DMS53 treated with DMSO at 0.1 percent for 48 hours (cell line): ENCODE results near the gene EFNB3.
A peak's percentile ranks its signal among the peaks of the same experiment; 100 is the strongest.

Experiments
- DNase-seq: peaks from one replicate; lab custom pipeline; 2025; ENCODE audit not compliant: unreplicated experiment; lab: John Stamatoyannopoulos, UW

The EFNB3 gene

DNA sequence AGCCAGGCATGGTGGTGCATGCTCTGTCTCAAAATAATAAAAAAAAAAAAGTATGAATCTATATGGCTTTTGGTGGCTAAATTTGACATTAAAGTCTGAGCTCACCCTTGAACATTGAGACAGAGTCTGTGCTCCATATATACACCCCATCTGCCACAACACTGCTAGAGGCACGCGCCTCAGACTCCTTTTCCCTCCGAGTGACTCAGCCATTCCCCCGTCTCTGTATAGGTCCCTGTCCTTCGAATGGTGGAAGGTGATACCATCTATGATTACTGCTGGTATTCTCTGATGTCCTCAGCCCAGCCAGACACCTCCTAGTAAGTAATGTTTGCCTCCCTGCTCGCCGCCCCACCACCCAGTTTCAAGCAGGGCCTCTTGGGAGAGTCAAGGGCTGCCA lies 4.5 kb upstream of the EFNB3 start:
- no peak for DNase-seq

DNA sequence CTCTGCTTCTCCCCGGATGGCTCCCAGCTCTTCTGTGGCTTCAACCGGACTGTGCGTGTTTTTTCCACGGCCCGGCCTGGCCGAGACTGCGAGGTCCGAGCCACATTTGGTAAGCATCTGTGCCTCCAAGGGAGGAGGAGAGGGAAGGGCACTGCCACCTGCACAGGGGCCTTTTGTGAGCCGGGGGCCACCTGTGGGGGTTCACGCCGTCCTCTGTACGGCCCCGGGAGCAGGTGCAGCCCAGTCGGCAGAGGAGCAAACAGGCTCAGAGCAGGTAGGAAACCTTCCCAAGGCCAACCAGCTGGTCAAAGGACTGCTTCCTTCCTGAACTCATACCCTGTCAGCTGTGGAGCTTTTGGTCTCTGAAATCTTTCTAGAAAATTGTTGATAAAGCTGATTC lies 3.3 kb upstream of the EFNB3 start:
- DNase-seq: no peak

DNA sequence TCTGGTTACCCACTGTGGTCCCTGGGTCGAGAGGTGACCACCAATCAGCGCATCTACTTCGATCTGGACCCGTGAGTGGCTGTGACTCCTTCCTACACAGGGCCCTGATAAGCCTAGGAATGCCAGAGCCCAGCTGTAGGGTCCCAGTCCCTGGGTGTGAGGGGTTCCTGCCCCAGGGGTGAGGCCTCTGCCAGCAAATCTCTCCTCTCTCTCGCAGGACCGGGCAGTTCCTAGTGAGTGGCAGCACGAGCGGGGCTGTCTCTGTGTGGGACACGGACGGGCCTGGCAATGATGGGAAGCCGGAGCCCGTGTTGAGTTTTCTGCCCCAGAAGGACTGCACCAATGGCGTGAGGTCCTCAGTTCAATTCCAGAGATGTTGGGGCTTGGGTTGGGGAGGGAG lies 2.2 kb upstream of the EFNB3 start:
- DNase-seq: no peak

DNA sequence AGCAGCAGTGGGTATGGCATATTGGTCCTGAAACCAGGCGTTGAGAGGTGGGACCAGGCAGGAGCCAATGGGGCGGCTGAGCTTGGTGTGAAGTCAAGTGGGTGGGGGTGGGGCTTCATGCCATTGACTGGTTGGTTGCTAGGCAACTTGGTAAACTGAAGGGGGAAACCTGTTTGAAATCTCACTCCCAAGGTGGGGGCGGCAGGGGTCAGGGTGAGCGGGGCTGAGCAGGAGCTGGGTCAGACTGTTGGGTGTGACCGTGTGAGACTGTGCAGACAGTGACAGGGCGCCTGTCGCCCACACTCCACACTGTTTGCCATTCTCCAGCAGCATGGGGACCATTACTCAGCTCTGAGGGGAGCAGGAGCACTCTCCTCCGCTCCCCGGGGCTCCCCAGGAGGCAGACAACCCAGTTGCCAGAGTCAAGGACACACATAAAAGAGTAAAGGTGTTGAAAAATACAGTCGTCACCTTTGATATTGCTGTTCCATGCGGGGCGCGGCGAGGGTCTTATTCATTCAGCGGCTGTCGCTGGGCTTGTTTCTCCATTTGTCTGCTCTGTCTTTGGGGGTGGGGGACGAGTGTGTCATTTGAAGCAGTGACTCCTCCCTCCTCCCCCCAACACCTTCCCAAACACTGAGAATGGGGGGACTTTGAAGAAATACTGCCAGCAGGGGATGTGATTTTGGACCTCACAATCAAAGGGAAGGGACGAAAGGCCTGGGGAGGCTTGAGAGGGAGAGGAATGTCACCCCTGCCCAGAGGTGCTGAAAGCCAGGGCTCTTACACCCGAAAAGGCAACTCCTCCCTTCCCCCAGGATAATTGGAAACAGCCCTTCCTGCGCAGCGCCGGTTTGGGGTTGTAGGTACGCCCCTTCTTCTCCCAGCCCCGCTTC lies 1.2 kb upstream of the EFNB3 start:
- DNase-seq: no peak

DNA sequence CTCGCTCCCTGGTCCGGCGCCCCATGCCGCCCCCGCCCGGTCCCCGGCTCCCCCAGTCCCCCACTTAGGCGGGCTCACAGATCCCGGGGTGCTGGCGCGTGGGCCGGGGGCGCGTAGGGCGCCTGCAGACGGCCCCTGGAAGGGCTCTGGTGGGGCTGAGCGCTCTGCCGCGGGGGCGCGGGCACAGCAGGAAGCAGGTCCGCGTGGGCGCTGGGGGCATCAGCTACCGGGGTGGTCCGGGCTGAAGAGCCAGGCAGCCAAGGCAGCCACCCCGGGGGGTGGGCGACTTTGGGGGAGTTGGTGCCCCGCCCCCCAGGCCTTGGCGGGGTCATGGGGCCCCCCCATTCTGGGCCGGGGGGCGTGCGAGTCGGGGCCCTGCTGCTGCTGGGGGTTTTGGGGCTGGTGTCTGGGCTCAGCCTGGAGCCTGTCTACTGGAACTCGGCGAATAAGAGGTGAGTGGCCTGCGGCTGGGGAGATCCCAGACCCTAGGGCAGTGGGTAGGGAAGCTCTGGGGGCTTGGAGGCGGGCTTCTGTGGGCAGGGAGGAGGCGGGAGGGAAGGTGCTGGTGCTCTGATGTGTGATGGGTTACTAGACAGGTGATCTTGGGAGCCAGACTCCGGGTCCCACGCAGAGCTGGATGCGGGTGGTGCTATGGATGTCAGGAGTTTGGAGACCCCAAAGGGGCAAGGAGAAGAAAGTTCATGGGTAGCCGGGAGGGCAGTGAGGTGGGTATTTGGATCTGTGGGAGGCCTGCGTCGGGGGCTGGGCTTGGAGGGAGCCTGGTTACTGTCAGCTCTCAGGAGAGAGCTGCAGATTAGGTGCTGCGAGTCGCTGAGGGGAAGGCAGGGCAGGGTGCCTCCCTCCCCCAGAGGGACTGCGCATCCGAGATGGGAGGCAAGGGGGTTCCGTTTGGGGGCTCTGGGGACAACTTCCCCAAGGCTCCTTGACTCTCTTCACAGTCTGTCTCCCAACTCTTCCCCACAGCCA lies 560 bp downstream of the EFNB3 start:
- no peak for DNase-seq

DNA sequence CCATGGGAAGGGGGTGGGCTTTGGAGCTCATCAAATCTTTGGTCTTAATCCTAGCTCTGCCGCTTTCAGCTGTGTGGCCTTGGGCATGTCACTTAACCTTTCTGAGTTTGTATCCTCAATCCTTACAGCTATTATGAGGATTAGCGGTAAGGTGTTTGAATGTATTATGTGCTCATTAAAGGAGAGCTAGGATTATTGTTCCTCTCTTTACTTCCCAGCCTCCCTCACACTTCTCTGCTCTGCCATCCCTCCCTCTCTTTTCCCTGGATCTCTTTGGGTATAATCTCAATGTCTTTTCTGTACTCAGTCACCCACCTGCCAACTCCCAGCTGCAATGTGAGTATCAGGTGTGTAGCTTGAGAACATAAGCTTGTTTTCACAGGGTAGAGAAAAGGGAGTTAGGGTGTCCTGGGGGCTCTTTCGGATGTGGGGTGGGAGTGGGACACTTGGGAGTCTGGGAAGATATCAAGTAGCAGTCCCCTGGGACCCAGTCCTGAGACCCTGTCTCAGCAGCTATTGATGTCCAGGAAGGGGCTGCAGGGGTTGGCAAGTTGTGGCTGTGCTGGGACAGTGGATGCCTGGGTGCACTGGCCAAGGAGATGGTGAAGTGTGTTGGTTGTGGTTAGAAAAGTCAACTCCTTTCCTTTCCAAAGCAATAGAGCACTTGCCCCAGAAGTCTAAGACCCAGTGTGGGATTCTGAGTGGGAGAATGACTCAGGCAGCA lies 1.8 kb downstream of the EFNB3 start:
- DNase-seq: no peak

DNA sequence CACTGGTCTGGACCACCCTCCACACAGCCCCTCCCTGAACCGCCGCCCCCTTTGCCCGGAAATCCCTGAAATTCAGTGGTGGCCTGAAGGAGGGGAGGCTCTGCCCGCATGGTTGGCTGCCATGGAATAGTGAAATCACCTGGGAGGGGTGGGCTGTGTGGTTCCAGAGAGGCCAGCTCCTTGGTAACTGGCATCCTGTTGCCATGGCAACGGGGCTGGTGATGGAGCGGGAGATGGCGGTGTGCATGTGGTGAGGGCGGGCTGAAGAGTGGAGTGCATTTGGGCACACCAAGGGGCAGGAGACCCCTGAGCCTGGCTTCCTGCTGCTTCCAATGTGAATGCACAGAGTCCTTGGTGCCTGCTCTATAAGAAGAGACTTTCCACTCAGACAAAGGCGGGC lies 2.4 kb downstream of the EFNB3 start:
- DNase-seq: no peak

DNA sequence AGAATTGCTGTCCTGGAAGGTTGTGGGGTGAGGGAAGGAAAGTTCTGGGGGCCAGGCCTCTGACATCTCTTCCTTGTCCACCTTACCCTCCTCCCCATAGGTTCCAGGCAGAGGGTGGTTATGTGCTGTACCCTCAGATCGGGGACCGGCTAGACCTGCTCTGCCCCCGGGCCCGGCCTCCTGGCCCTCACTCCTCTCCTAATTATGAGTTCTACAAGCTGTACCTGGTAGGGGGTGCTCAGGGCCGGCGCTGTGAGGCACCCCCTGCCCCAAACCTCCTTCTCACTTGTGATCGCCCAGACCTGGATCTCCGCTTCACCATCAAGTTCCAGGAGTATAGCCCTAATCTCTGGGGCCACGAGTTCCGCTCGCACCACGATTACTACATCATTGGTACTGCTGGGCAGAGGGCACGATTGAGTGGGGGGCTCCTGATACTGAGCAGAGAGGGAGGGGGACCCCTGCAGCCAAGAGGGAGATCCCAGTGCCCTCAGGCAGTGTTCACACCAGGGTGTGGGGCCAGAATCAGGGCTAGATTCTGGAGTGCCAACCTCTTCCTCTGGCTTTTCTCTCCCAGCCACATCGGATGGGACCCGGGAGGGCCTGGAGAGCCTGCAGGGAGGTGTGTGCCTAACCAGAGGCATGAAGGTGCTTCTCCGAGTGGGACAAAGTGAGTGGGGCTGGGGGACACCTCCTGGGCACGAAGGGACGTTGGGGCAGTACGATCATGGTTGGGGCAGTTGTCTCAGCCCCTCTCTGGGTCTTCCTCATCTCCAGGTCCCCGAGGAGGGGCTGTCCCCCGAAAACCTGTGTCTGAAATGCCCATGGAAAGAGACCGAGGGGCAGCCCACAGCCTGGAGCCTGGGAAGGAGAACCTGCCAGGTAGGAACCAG lies 3.1 kb downstream of the EFNB3 start:
- DNase-seq: no peak

DNA sequence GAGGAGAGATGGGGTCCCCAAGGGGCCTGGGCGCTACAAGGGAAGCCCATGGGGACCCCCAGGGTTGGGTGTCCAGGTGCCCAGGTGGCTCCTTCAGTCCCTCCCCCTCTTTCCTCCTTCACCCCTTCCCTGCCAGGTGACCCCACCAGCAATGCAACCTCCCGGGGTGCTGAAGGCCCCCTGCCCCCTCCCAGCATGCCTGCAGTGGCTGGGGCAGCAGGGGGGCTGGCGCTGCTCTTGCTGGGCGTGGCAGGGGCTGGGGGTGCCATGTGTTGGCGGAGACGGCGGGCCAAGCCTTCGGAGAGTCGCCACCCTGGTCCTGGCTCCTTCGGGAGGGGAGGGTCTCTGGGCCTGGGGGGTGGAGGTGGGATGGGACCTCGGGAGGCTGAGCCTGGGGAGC lies 4.0 kb downstream of the EFNB3 start:
- no peak for DNase-seq

DNA sequence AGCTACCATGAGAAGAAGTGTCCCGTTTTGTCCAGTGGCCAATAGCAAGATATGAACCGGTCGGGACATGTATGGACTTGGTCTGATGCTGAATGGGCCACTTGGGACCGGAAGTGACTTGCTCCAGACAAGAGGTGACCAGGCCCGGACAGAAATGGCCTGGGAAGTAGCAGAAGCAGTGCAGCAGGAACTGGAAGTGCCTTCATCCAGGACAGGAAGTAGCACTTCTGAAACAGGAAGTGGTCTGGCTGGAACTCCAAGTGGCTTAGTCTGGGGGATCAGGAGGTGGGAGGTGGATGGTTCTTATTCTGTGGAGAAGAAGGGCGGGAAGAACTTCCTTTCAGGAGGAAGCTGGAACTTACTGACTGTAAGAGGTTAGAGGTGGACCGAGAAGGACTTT lies 5.3 kb downstream of the EFNB3 start:
- DNase-seq: no peak

DNA sequence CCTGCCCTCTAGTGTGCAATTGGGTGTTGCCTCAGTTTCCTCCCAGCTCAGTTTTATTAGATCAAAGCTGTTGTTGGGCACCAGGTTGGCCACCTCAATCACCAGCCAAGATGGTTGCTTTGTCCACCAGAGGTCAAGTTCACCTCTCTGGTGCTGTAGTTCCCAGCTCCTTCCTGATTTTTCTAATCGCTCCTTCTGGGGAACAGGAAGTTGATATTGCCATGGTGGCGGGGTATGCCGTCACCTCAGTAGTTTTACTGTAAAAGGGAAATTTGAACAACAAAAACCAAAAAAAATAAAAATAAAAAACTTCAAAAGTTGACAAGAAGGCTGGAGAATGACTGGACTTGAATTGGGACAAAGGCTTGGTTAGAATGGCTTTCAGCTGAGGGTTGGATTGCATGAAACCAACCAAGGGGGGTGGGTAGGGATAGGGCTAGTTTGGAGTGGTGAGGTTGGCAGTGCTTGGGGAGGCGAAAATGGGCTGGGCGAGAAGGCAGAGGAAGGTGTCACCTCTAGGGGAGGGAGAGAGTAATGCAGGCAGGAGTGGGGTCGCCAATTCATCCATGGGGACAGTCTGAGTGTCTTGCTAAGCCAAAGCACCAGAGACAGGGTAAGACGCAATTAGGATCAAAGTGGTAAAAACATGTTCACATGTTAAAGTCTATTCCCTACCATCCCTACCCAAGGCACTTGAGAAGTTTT lies 6.2 kb downstream of the EFNB3 start:
- no peak for DNase-seq

DNA sequence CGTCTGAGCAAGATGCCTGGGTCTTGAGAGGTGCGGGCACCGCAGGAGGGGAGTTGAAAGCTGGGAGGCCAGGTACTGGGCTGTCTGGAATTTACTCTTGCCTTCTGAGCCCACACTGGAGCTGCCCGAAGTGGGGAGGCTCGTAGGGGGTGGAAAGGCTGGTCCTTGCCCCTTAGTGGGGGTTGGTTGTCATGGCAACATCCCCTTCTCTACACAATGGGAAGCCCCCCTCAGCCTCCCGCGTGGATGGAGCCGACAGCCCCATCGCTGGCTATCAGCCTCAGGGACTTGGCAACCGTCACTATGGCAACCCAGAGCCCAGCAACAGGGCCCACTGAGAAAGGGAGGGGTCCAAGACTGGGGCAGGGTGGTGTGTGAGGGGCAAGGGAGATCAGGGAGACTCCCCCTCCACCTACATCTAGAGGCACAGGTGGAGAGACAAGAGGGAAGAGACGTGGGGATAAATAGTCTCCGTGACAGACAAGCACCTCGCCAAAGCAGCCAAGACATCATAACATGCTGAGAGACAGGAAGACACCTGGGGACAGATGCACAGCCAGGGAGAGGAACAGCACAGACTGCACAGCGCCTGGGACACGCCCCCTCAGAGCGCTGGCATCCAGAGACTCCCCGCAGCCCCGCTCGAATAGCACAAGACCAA lies 7.2 kb downstream of the EFNB3 start:
- peak; percentile 17 for DNase-seq

DNA sequence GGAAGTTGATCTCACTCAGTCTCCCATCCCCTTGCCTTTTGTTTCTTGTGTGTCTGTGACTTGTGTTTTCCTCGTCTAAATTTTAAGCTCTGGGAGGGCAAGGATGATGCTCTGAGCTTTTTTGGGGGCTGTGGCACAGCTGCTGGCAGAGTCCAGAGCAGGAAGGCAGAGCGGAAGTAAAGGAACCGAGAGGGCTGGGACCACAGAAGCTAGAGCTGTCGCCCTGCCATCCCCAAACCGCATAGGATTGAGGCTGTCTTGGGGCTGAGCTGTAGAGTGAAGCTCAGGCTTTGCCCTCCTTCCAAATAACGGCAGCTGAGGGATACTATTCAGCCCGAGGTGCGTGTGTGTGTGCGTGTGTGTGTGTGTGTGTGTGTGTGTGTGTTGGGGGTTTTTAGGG lies 8.8 kb downstream of the EFNB3 start:
- no peak for DNase-seq

DNA sequence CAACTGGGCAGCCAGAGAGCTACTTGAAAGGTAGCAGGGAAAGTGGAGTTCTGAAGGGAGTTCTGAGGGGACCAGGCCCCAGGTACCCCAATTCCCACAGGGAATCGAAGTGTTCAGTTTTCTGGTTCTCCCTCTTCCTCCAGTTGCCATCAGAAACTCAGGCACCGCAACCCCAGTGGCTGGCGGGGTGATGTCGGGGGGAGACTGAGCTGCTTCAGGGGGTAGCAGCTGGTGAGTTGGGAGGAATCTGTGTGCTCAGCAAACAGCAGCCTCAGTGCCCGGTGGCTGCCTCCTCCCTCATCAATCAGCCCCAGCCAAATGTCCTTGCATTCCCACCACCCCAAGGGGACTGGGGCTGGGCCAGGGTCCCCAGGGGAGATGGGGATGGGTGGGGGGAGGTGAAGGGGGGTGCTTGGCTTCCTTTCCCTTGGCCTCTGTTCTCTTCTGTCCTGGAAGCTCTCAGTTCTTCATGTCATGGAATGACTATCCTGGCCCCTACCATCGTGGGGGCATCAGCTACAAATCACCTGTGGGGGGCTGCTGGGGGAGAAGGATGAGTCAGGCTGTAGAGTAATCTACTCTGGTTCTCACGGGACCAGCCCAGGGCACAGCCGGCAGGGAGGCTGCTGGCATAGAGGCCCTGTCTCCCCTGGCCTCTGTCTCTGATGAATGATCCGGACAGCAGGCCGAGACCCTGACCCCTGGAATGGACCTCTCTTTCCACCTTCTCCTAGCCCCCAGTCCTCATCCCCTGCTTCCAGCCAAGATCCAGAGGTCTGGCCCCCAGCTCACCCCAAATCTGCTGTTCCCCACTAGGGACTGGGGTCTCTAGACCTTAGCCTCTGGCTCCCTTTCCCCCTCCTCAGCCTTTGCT lies 10.0 kb downstream of the EFNB3 start:
- no peak for DNase-seq

DNA sequence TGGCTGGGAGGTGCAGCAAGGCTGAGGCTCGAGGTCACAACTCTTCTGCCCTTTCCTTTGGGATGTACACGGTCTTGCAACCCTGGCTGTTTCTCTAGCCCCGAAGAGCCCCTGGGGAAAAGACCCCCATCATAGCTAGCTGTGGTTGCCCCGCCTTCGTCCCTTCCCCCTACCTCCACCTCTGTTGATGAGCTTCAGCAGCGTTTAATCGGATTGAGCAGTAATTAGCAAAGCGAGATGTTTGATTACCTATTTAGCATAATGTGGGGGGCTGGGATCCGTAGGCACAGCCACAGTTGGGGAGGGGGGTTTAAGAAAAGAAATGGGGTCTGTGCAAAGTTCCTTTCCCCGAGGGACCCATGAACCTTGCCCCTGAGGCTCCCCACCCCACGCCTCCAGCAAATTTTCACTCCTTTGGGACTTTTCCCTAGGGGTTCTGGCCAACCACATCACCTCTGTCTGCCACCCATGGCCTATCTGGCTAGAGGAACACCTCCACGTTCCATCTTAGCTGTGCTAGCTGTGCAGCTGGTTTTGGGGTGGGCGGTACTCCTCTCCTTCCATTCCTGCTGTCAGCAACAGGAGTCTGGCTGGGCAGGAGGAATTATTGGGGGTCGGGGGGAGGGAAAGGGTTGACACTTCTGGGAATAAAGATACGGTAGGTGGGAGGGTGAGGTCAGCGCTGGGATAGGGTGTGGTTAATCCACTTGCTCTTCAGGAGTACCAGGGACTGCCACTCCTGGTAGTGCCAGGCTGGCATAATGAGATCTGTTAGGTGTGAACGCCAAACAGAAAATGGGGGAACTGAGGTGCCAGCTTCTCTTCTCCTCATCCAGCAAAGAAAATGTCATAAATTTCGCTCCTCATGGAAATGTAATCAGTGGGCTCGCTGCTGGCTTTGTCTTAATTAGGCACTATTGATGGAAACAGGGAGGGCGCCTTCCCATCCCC lies 11.2 kb downstream of the EFNB3 start:
- no peak for DNase-seq

DNA sequence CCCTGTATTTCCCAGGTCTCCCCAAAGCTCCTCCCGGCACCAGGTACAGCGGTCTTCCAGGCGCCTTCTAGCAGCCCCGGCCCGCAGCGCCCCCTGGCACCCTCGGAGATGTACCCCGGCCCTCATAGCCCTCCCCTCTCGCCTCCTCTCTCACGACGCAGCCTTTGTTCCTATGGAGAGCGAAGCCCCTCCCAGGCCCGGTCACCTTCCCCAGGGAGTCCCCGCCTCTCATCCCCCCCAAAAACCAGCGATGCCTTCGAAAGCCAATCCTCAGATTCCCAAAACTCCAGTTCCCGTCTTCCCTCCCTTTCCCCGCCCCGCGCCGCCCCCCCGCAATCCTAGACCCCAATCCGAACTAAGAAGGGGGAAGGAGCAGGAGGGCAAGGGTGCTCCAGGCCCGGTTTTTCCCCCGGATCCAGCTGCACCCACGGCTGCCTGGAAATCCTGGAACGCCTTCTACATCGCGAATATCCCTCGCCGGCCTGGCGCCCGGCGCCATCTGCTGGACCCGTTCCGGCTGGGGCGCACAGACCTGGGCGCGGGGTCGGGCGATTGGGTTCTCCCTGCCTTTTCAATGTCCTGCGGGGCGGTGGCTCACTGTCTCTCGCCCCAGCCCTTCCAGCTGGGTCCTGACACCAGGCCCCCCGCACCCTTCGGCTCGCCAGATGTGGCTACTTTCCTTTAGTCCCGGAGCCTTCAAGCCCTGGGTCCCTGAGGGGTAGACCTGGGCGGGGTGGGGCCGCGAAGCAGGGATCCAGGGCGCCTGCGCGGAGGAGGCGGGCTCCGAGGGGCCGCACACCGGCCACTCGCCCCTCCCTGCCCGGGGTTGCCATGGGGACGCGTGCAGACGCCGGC lies 12.1 kb downstream of the EFNB3 start, which contains the start of gene DNAH2:
DNAH2 (plus strand) TSS at position 844 of the 855 bp plus-strand sequence. CDS start 1,991 bp downstream, outside the sequence.
- peak; percentile 82 for DNase-seq
